Measurements from ENCODE around the gene TRAPPC12. TPM values are rescaled to one million over a fixed set of nuclear protein-coding genes. Genes with fewer than 3 reads are reported as not detected.
A peak's percentile ranks its signal among the peaks of the same experiment; 100 is the strongest.

Gene TRAPPC12
- total RNA-seq, result 10 to 100 TPM; 86.2 to 88.4 TPM

DNA sequence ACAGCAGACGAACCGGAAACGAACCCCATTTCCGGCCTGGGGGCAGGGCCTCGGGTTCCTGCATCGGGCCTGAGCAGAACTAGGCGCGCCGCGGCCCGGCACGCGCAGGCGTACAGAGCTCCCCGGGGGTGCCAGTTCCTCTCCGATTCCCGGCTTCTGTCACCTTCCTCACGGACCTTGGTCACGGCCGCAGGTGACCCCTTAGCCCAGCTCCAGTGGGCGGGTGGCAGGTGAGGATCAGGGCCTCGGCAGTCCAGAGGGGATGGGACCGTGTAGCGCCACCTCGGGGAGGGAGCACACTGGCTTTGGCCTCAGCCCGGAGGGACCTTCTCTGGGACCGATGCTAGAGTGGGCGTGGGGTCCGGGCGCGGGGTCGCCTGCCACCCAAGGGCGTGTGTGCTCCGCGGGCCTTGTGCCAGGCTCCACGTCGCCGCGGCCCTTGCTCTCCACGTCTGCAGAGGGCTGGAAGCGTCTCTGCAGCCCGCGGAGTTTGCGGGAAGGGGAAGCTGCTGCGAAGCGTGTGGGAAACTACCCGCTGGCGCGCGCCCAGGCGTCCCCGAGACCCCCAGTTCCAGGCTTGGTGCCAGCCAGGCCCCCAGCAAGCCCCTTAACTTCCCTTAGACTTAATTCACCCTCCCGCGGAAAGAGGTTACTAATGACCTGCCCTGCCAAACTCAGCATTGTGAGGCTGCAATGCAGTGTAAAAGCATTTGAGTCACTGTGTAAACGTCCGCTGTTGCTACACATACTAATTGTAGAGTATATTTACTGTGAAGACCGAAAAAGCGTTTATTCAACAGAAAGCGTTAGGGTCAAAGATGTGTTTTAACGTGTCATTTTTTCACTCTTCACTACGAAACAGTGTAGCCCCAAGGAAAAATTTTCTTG is at the start of gene TRAPPC12:
Gene TRAPPC12, plus strand, starts transcription at position 48 of the 888 bp plus-strand sequence. CDS start 7,930 bp downstream, outside the sequence.
- H3K27me3 Mint-ChIP-seq (ENCODE audit: low read depth), result no peaks in the 10 kb centered on the region
- DNase-seq (peak; percentile 96), ATAC-seq (peak; percentile 80)
- H3K36me3 Mint-ChIP-seq (ENCODE audit: low read depth), result peaks cover 31% of the 10 kb centered on the region
- ChIA-PET POLR2A (interaction anchor here (0.6 to 1.6 kb wide), 7 partner anchors 10 to 272 kb away, joined by 3 to 5 read pairs (median 3); no protein-coding TSS in a partner anchor), CTCF (interaction anchor here (1.0 to 2.2 kb wide), 3 partner anchors 13 to 178 kb away, joined by 3 to 5 read pairs (median 3); partner anchors contain the start of gene RNASEH1)
- no peaks in the 10 kb centered on the region for H3K9me3 Mint-ChIP-seq (ENCODE audit: insufficient read depth)
- H3K4me3 Mint-ChIP-seq, result peak within 1 kb of the TSS; percentile 96
- H3K4me1 Mint-ChIP-seq (ENCODE audit: low read depth), result peaks cover 49% of the 10 kb centered on the region
- H3K27ac Mint-ChIP-seq, result peak within 1 kb of the TSS; percentile 98

DNA sequence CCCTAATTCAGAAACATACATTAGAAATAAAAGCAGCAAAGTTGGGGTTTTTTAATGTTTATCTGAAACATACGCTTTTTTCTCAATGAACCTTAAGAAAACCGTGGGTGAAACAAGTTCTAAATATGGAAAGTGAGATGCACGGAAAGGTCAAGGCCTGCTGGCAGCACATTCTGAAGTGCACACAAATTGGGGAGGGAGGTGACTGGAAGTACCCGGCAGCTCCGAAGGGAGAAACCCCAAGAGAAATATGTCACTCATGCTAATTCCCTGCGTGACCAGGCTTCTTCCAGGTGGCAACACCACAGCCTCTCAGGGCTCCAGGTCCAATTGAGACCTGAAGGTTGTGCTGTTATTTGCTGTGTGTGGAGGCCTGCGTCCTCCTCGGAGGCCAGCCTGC is 47.4 kb upstream of the TRAPPC12 start:
- peaks cover 2% of the 10 kb centered on the region for H3K4me1 Mint-ChIP-seq (ENCODE audit: low read depth)
- H3K9me3 Mint-ChIP-seq (ENCODE audit: insufficient read depth), result peaks cover 6% of the 10 kb centered on the region
- peaks cover 61% of the 10 kb centered on the region for H3K36me3 Mint-ChIP-seq (ENCODE audit: low read depth)
- DNase-seq (no peak), ATAC-seq (no peak)
- POLR2A ChIA-PET, result no interaction called here
- H3K4me3 Mint-ChIP-seq, result no peak overlapping the region
- no peaks in the 10 kb centered on the region for H3K27me3 Mint-ChIP-seq (ENCODE audit: low read depth)
- no peak overlapping the region for H3K27ac Mint-ChIP-seq
- CTCF ChIA-PET, result no interaction called here

GRCh38 chr2:3334392-3335345 is 44.8 kb upstream of the TRAPPC12 start:
- peaks cover 2% of the 10 kb centered on the region for H3K4me1 Mint-ChIP-seq (ENCODE audit: low read depth)
- no peak overlapping the region for H3K4me3 Mint-ChIP-seq
- ATAC-seq (no peak), DNase-seq (no peak)
- no peaks in the 10 kb centered on the region for H3K27me3 Mint-ChIP-seq (ENCODE audit: low read depth)
- H3K9me3 Mint-ChIP-seq (ENCODE audit: insufficient read depth), result peaks cover 6% of the 10 kb centered on the region
- POLR2A ChIA-PET, result no interaction called here
- peaks cover 67% of the 10 kb centered on the region for H3K36me3 Mint-ChIP-seq (ENCODE audit: low read depth)
- CTCF ChIA-PET, result no interaction called here
- no peak overlapping the region for H3K27ac Mint-ChIP-seq

- no peak overlapping the region for H3K27ac Mint-ChIP-seq
- no peak overlapping the region for H3K4me3 Mint-ChIP-seq
- POLR2A ChIA-PET, result no interaction called here
- peaks cover 56% of the 10 kb centered on the region for H3K36me3 Mint-ChIP-seq (ENCODE audit: low read depth)
- no peaks in the 10 kb centered on the region for H3K27me3 Mint-ChIP-seq (ENCODE audit: low read depth)
- CTCF ChIA-PET, result no interaction called here
- no peaks in the 10 kb centered on the region for H3K9me3 Mint-ChIP-seq (ENCODE audit: insufficient read depth)
- peaks cover 2% of the 10 kb centered on the region for H3K4me1 Mint-ChIP-seq (ENCODE audit: low read depth)
- no peak for ATAC-seq
- no peak for DNase-seq
Measured at GRCh38 chr2:3336844-3337243, 42.6 kb upstream of the TRAPPC12 start.

GRCh38 chr2:3338340-3338739 is 41.2 kb upstream of the TRAPPC12 start:
- Mint-ChIP-seq H3K4me3 (no peak overlapping the region), H3K4me1 (ENCODE audit: low read depth) (peaks cover 2% of the 10 kb centered on the region), H3K27ac (no peak overlapping the region), H3K36me3 (ENCODE audit: low read depth) (peaks cover 42% of the 10 kb centered on the region), H3K9me3 (ENCODE audit: insufficient read depth) (no peaks in the 10 kb centered on the region), H3K27me3 (ENCODE audit: low read depth) (no peaks in the 10 kb centered on the region)
- no peak for ATAC-seq
- no peak for DNase-seq
- CTCF ChIA-PET, result no interaction called here
- POLR2A ChIA-PET, result no interaction called here

DNA sequence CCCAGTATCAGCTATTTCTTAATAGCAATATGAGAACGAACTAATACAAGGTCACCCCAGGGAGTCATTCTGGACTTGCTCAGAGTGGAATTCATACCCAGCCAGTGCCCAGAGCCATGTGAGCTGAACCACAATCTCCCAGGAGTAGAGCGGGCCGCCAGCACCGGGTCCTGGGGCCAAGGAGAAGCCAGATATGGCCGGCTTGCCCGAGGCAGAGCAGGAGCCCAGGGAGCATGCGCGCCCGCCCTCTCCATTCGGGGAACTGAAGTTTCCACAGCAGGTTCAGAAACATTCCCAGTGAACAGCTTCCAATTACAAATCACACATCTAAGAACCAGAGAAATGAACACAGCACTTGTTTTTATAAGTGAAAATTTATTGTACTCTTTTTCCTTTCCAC is 39.4 kb upstream of the TRAPPC12 start:
- H3K27ac Mint-ChIP-seq, result no peak overlapping the region
- H3K4me3 Mint-ChIP-seq, result no peak overlapping the region
- H3K27me3 Mint-ChIP-seq (ENCODE audit: low read depth), result no peaks in the 10 kb centered on the region
- H3K9me3 Mint-ChIP-seq (ENCODE audit: insufficient read depth), result no peaks in the 10 kb centered on the region
- DNase-seq, result no peak
- CTCF ChIA-PET, result no interaction called here
- POLR2A ChIA-PET, result no interaction called here
- H3K36me3 Mint-ChIP-seq (ENCODE audit: low read depth), result peaks cover 26% of the 10 kb centered on the region
- peaks cover 2% of the 10 kb centered on the region for H3K4me1 Mint-ChIP-seq (ENCODE audit: low read depth)
- no peak for ATAC-seq

DNA sequence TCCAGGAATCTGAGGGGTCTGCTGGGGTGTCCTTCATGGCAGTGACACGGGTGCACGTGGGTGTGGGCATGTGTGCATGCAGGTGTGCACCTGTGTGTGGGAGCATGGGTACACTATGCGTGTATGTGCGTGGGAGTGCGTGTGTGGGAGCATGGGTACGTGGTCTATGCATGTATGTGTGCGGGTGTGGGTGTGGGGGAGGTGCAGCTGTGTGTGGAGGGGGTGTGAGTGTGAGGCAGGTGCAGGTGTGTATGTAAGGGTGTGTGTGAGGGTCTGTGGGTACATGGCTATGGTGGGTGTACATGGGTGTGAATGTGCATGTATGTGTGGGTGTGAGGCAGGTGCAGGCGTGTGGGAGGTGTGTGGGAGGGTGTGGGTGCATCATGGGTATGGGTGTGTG is 38.2 kb upstream of the TRAPPC12 start:
- Mint-ChIP-seq H3K4me1 (ENCODE audit: low read depth) (no peaks in the 10 kb centered on the region), H3K9me3 (ENCODE audit: insufficient read depth) (no peaks in the 10 kb centered on the region), H3K27ac (no peak overlapping the region), H3K36me3 (ENCODE audit: low read depth) (peaks cover 14% of the 10 kb centered on the region), H3K4me3 (no peak overlapping the region), H3K27me3 (ENCODE audit: low read depth) (no peaks in the 10 kb centered on the region)
- ATAC-seq (no peak), DNase-seq (no peak)
- POLR2A ChIA-PET, result no interaction called here
- CTCF ChIA-PET, result no interaction called here

- H3K9me3 Mint-ChIP-seq (ENCODE audit: insufficient read depth), result no peaks in the 10 kb centered on the region
- DNase-seq, result no peak
- POLR2A ChIA-PET, result interaction anchor here (0.7 kb wide), 1 partner anchor 108 kb away, joined by 3 read pairs; no protein-coding TSS in a partner anchor
- H3K27me3 Mint-ChIP-seq (ENCODE audit: low read depth), result no peaks in the 10 kb centered on the region
- no peak for ATAC-seq
- no peak overlapping the region for H3K4me3 Mint-ChIP-seq
- CTCF ChIA-PET, result no interaction called here
- no peaks in the 10 kb centered on the region for H3K4me1 Mint-ChIP-seq (ENCODE audit: low read depth)
- no peak overlapping the region for H3K27ac Mint-ChIP-seq
- peaks cover 15% of the 10 kb centered on the region for H3K36me3 Mint-ChIP-seq (ENCODE audit: low read depth)
Measured at GRCh38 chr2:3342324-3342723, 37.2 kb upstream of the TRAPPC12 start.

GRCh38 chr2:3343012-3343411 is 36.5 kb upstream of the TRAPPC12 start:
- peaks cover 17% of the 10 kb centered on the region for H3K36me3 Mint-ChIP-seq (ENCODE audit: low read depth)
- POLR2A ChIA-PET, result no interaction called here
- DNase-seq (no peak), ATAC-seq (no peak)
- no peak overlapping the region for H3K27ac Mint-ChIP-seq
- H3K4me1 Mint-ChIP-seq (ENCODE audit: low read depth), result no peaks in the 10 kb centered on the region
- H3K27me3 Mint-ChIP-seq (ENCODE audit: low read depth), result no peaks in the 10 kb centered on the region
- H3K9me3 Mint-ChIP-seq (ENCODE audit: insufficient read depth), result no peaks in the 10 kb centered on the region
- H3K4me3 Mint-ChIP-seq, result no peak overlapping the region
- CTCF ChIA-PET, result no interaction called here

DNA sequence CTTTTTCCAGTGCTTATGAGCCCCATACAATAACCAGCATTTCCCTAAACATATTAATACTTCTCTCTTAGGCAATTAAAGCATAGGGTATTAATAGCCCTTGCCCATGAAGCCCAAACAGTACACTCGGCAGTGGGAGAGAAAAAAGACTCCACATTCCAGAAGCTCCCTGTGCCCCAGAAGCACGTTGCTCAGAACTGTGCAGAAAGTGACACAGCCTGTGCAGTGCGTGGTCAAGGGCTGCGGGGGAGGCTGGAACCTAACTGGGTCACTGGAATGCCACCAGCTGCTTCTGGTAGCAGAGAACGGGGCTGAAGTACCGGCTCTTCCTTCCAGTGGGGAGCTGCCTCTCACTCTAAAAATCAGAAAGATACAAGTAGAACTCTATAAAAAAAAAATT is 34.6 kb upstream of the TRAPPC12 start:
- CTCF ChIA-PET, result no interaction called here
- POLR2A ChIA-PET, result no interaction called here
- no peaks in the 10 kb centered on the region for H3K27me3 Mint-ChIP-seq (ENCODE audit: low read depth)
- H3K4me1 Mint-ChIP-seq (ENCODE audit: low read depth), result no peaks in the 10 kb centered on the region
- H3K27ac Mint-ChIP-seq, result no peak overlapping the region
- peaks cover 25% of the 10 kb centered on the region for H3K36me3 Mint-ChIP-seq (ENCODE audit: low read depth)
- DNase-seq (no peak), ATAC-seq (no peak)
- no peak overlapping the region for H3K4me3 Mint-ChIP-seq
- H3K9me3 Mint-ChIP-seq (ENCODE audit: insufficient read depth), result no peaks in the 10 kb centered on the region

DNA sequence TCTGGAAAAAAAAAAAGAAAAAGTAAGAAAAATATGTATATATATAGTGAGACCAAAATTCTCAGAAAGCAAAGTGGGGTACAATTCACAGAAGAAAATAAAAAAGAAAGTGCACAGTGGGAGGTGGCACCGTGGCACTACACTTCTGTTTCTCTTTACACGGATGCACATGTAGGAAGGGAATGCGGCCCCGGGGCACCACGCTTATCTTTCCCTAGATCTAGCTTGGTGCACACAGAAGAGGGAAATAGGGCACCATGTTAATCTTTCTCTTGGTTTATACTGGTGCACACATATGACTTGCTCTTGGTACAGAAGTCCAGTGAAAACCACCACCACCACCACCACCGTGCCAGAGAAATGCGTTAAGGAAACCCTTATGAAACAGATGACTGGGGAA is 33.9 kb upstream of the TRAPPC12 start:
- Mint-ChIP-seq H3K4me3 (no peak overlapping the region), H3K4me1 (ENCODE audit: low read depth) (no peaks in the 10 kb centered on the region), H3K9me3 (ENCODE audit: insufficient read depth) (peaks cover 6% of the 10 kb centered on the region), H3K27ac (no peak overlapping the region), H3K36me3 (ENCODE audit: low read depth) (peaks cover 30% of the 10 kb centered on the region), H3K27me3 (ENCODE audit: low read depth) (no peaks in the 10 kb centered on the region)
- ATAC-seq, result no peak
- CTCF ChIA-PET, result no interaction called here
- no peak for DNase-seq
- POLR2A ChIA-PET, result no interaction called here

DNA sequence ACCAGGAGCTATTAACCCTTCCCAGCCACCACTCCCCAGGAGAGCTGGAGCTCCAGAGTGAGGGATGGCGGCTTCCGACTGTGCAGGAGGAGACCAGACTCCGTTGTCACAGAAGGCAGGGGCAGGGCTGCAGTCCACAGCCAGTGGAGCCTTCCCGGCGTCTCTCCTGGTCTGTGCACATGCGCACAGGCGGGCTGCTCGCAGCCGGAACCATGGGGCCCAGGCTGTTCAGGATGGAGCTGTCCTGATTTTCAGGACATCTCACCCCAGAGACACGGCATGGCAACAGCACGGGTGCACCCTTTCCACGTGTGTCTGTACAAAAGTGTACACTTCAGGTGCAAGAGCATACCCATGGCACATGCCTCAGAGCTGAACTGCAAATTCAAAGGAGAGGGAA is 30.7 kb upstream of the TRAPPC12 start:
- ChIA-PET POLR2A (no interaction called here), CTCF (no interaction called here)
- Mint-ChIP-seq H3K4me3 (no peak overlapping the region), H3K9me3 (ENCODE audit: insufficient read depth) (peaks cover 11% of the 10 kb centered on the region), H3K4me1 (ENCODE audit: low read depth) (no peaks in the 10 kb centered on the region), H3K36me3 (ENCODE audit: low read depth) (peaks cover 53% of the 10 kb centered on the region), H3K27ac (no peak overlapping the region), H3K27me3 (ENCODE audit: low read depth) (no peaks in the 10 kb centered on the region)
- ATAC-seq, result no peak
- no peak for DNase-seq

Data from activated CD8-positive, alpha-beta T cell treated with anti-CD3 and anti-CD28 coated beads, Interleukin-2, amount 10 ng/mL, durations not matched to agents 7 days and 5 days (primary cell).